Measurements from ENCODE around the gene DYNLRB1. TPM values are rescaled to one million over a fixed set of nuclear protein-coding genes. Genes with fewer than 3 reads are reported as not detected.

The DYNLRB1 gene
- total RNA-seq, 4 donors from 2014 or later: 119 to 231 (median 210) TPM

DNA sequence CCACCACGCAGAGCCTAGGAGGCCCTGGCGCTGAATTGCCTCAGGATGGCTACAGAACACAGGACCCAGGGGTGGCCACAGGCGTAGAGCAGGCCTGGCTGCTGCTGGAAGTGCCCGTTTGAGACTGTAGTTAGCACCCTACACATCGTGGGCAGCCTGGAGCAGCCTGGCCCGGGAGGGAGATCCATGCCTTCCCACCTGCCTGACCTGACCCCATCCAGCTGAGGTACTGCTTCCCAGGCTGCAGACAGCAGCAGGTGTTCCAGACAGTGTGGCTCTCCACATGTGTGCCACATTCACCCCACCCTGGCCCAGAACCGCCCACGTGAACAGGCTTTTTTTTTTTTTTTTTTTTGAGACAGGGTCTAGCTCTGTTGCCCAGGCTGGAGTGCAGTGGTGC lies 21.4 kb downstream of the DYNLRB1 start:
- DNase-seq: no peak
- intact Hi-C loops (cut with DNase I): loop anchor here (10.0 kb wide), 1 partner anchor 223 kb away; no protein-coding TSS in a partner anchor
- Histone ChIP-seq H3K27me3 (no peaks in the 10 kb centered on the region), H3K4me1 (no peaks in the 10 kb centered on the region), H3K36me3 (peaks cover 69 to 74% of the 10 kb centered on the region in 2 donors), H3K9me3 (no peaks in the 10 kb centered on the region), H3K27ac (no peak overlapping the region), H3K4me3 (replicated peaks in 1 of 3) (no peak overlapping the region)
- no peak for TF ChIP-seq POLR2A (IDR thresholded peaks at IDR 0.05)
- TF ChIP-seq, protein P1, sequence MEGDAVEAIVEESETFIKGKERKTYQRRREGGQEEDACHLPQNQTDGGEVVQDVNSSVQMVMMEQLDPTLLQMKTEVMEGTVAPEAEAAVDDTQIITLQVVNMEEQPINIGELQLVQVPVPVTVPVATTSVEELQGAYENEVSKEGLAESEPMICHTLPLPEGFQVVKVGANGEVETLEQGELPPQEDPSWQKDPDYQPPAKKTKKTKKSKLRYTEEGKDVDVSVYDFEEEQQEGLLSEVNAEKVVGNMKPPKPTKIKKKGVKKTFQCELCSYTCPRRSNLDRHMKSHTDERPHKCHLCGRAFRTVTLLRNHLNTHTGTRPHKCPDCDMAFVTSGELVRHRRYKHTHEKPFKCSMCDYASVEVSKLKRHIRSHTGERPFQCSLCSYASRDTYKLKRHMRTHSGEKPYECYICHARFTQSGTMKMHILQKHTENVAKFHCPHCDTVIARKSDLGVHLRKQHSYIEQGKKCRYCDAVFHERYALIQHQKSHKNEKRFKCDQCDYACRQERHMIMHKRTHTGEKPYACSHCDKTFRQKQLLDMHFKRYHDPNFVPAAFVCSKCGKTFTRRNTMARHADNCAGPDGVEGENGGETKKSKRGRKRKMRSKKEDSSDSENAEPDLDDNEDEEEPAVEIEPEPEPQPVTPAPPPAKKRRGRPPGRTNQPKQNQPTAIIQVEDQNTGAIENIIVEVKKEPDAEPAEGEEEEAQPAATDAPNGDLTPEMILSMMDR (IDR thresholded peaks at IDR 0.05): no peak
- 87 to 91% methylated on average over 8 of the region's 8 CpGs for WGBS, 2 donors

DNA sequence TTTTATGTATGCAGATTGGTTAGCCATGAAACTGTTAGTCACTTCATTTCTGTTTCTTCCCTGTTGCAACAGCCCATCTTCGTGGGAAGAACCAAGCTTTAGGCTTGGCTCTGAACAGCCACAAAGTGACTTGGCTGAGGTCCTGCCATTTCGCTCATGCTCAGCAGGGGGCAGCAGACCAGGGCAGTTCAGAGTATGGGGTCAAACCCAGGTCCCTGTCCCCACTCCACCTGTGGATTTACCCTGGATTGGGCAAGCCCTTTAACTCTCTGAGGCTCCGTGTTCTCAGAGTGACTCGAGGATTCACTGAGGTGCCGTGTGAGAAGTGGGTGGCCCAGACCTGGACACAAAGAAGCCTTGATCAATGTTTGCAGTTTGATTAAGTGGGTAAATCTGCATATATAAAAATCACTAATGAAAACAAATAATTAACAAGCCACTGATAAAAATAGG lies 22.5 kb downstream of the DYNLRB1 start:
- Histone ChIP-seq H3K27me3 (no peaks in the 10 kb centered on the region), H3K4me3 (replicated peaks in 1 of 3) (no peak overlapping the region), H3K27ac (no peak overlapping the region), H3K4me1 (no peaks in the 10 kb centered on the region), H3K9me3 (no peaks in the 10 kb centered on the region), H3K36me3 (peaks cover 59 to 67% of the 10 kb centered on the region in 2 donors)
- peak; percentile 40 to 47 for DNase-seq
- WGBS, 2 donors: 52 to 60% methylated on average over 5 of the region's 5 CpGs
- intact Hi-C loops (cut with DNase I): loop anchor here (10.0 kb wide), 1 partner anchor 224 kb away; no protein-coding TSS in a partner anchor
- TF ChIP-seq, protein P1 (IDR thresholded peaks at IDR 0.05): peak; percentile 26 to 78 (median 60)
- TF ChIP-seq POLR2A (IDR thresholded peaks at IDR 0.05): no peak

DNA sequence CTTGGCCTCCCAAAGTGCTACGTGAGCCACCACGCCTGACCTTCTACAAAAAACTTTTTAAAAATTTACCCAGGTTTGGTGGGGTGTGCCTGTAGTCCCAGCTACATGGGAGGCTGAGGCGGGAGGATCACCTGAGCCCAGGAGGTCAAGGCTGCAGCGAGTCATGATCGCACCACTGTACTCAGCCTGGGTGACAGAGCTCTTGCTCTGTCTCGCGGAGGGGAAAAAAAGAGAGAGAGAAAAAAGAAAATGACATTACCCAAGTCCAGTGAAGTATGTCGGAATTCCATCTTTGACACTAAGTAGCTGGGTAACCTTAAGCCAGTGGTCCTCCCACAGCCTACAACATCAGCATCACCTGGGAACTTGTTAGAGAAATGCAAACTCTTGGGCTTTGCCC lies 23.5 kb downstream of the DYNLRB1 start:
- peaks cover 48 to 58% of the 10 kb centered on the region in 2 donors for H3K36me3 ChIP-seq
- no peaks in the 10 kb centered on the region for H3K4me1 ChIP-seq
- 96 to 97% methylated on average over 8 of the region's 8 CpGs for WGBS, 2 donors
- TF ChIP-seq POLR2A (IDR thresholded peaks at IDR 0.05): no peak
- TF ChIP-seq, protein P1 (IDR thresholded peaks at IDR 0.05): no peak
- H3K27ac ChIP-seq: no peak overlapping the region
- DNase-seq: no peak
- no peak overlapping the region for H3K4me3 ChIP-seq (replicated peaks in 1 of 3)
- H3K27me3 ChIP-seq: no peaks in the 10 kb centered on the region
- no peaks in the 10 kb centered on the region for H3K9me3 ChIP-seq
- intact Hi-C loops (cut with DNase I): loop anchor here (10.0 kb wide), 1 partner anchor 225 kb away; no protein-coding TSS in a partner anchor

DNA sequence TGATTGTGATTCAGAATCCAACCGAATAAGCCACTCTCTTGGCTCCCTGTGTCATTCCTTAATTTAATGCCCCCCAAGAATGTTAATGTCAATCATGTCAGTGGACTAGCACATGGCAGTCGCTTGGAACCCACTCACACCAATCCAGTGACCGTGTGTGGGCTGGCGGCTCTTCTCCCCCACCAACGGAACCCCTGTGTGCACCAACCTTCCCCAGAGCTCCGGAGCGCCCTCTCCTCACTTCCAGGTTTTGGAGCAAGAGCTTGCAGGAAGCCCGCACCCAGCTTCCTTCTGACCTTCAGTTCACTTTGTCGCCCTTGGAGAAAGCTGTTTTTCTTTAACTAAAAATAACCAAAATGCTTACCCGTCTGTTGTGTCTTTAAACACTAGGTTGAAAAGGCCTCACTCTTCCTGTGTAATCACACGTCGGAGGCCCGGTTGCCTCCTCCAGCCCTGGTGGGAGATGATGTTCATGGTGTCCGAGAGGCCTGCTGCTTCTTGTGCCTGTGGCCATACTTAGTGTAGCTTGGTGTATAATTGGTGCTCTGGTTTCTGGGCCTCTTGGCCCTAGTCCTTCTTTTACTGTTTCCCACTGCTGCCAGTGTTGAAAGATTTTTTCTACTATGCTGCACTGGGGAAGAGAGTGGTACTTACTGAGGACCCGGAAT lies 24.5 kb downstream of the DYNLRB1 start:
- intact Hi-C loops (cut with DNase I): no loop called here
- Histone ChIP-seq H3K36me3 (peaks cover 39 to 48% of the 10 kb centered on the region in 2 donors), H3K4me1 (no peaks in the 10 kb centered on the region), H3K9me3 (no peaks in the 10 kb centered on the region), H3K27me3 (no peaks in the 10 kb centered on the region), H3K4me3 (replicated peaks in 1 of 3) (no peak overlapping the region), H3K27ac (no peak overlapping the region)
- DNase-seq: no peak
- 85 to 90% methylated on average over 15 of the region's 15 CpGs for WGBS, 2 donors
- TF ChIP-seq, protein P1 (IDR thresholded peaks at IDR 0.05): no peak
- TF ChIP-seq POLR2A (IDR thresholded peaks at IDR 0.05): no peak

DNA sequence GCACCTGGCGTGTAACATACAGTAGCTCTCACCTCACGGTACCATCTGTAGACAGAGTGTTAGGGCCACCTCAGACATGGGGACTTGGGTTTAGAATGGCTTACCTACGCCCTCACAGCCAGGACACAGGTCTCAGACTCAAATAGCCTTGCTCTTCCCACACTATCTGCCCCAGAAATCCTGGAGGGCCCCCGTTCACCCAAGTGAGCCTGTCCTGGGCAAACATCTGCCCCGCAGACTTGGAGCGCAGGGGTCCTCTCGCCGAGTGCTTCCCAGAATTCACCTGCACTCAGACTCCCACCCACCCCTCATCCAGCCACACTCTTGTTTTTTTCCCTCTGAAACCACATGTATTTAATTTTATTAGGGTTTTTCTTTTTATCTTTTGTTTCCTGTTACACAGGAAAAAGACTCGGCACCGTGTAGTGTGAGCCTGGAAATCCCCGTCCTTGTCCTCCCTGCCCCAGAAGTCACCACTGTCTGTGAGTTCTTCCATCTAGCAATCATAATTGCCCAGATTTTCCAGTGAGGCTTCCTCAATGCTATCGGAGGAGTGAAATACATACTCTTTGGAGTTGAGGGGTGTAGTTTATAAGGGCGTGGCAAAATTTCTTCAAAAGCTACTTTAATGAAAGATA lies 25.2 kb downstream of the DYNLRB1 start:
- Histone ChIP-seq H3K4me1 (no peaks in the 10 kb centered on the region), H3K4me3 (replicated peaks in 1 of 3) (no peak overlapping the region), H3K36me3 (peaks cover 32 to 42% of the 10 kb centered on the region in 2 donors), H3K27ac (no peak overlapping the region), H3K9me3 (no peaks in the 10 kb centered on the region), H3K27me3 (no peaks in the 10 kb centered on the region)
- 83 to 86% methylated on average over 12 to 13 of the region's 13 CpGs for WGBS, 2 donors
- intact Hi-C loops (cut with DNase I): no loop called here
- no peak for DNase-seq
- TF ChIP-seq, protein P1 (IDR thresholded peaks at IDR 0.05): no peak
- TF ChIP-seq POLR2A (IDR thresholded peaks at IDR 0.05): no peak

All from thyroid gland (tissue), 4 donors.